Measurements from ENCODE around the gene SERPINB12. TPM values are rescaled to one million over a fixed set of nuclear protein-coding genes. Genes with fewer than 3 reads are reported as not detected.

Gene SERPINB12
- total and polyA plus RNA-seq, 2 of the 4 experiments (the other 2 are of a cell fraction), result not detected

DNA sequence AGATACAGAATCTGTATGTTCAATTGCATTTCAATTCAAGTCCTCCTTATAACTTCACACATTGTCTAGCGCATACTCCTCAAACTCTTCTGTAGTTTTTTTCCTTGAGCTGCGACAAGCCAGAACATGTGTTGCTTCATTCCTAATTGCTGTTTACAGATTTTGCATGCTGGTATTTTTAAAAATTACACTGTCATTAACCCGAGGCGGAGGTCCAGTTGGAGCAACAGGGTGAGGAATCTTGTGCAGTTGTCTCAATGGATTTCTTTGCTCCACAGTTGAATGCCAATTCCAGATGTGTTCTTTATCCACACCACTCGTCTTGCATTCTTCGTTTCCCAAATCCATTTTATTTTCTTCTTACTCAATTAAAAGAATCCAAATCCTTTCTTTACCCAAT, 28.6 kb downstream of the SERPINB12 start:
- Histone ChIP-seq H3K23ac (ENCODE audit: low read depth, low read length) (no peak overlapping the region), H3K27me3 (ENCODE audit: control insufficient read depth, insufficient read depth, low read length) (peaks cover 6% of the 10 kb centered on the region; the same call in 1 of the 2 replicates), H2BK120ac (ENCODE audit: low read depth, low read length) (no peak overlapping the region), H2BK5ac (ENCODE audit: low read depth, low read length, poor library complexity, severe bottlenecking) (no peak overlapping the region), H3K79me1 (ENCODE audit: low read depth in 1 of 2, low read length in 2 of 2) (no peaks in the 10 kb centered on the region), H3K36me3 (ENCODE audit: control insufficient read depth, insufficient read depth, low read length) (no peaks in the 10 kb centered on the region), H3K56ac (ENCODE audit: extremely low read depth, insufficient read depth, low read length) (no peak overlapping the region), H3K4me1 (ENCODE audit: control insufficient read depth, insufficient read depth, low read length) (no peaks in the 10 kb centered on the region), H2AFZ (replicated peaks; ENCODE audit: low read length, poor library complexity) (no peak overlapping the region), H3K4me2 (ENCODE audit: low read depth, low read length) (no peak overlapping the region), H4K5ac (ENCODE audit: low read depth, low read length) (no peak overlapping the region), H2AK5ac (ENCODE audit: low read depth, low read length) (no peak overlapping the region), H3K18ac (ENCODE audit: low read depth, low read length) (no peak overlapping the region), H2AK9ac (replicated peaks; ENCODE audit: low read depth, low read length, poor library complexity) (no peak overlapping the region), H2BK20ac (ENCODE audit: low read depth, low read length) (no peak overlapping the region), H3K27ac (ENCODE audit: insufficient read depth, low read length) (no peak overlapping the region), H3K9me1 (ENCODE audit: insufficient read depth, low read length) (no peaks in the 10 kb centered on the region), H4K20me1 (ENCODE audit: insufficient read depth, low read length) (no peaks in the 10 kb centered on the region), H3K9me3 (ENCODE audit: control insufficient read depth, insufficient read depth, low read length) (no peaks in the 10 kb centered on the region), H3K4me3 (ENCODE audit: insufficient read depth, low read depth, low read length) (no peak overlapping the region), H4K91ac (ENCODE audit: insufficient read depth, low read depth, low read length) (no peak overlapping the region), H3K14ac (replicated peaks; ENCODE audit: low read depth, low read length) (no peak overlapping the region), H2BK15ac (ENCODE audit: low read depth, low read length) (no peak overlapping the region), H3K4ac (ENCODE audit: low read depth, low read length) (no peak overlapping the region), H4K8ac (ENCODE audit: low read depth in 2 of 2, low read length in 2 of 2) (no peak overlapping the region), H3K9ac (ENCODE audit: low read depth, low read length) (no peak overlapping the region)
- TF ChIP-seq USF2 (IDR thresholded peaks at IDR 0.05; ENCODE audit: low read depth, low read length) (no peak), RAD21 (IDR thresholded peaks at IDR 0.05; ENCODE audit: low read length) (no peak), RFX5 (IDR thresholded peaks at IDR 0.05; ENCODE audit: low read depth, low read length) (no peak), MAZ (IDR thresholded peaks at IDR 0.05; ENCODE audit: borderline replicate concordance, low read depth, low read length) (no peak), MXI1 (IDR thresholded peaks at IDR 0.05; ENCODE audit: borderline replicate concordance, low read depth, low read length) (no peak), SMC3 (IDR thresholded peaks at IDR 0.05; ENCODE audit: low read depth, low read length) (no peak), CEBPB (IDR thresholded peaks at IDR 0.05; ENCODE audit: low read depth, low read length) (no peak)
- in situ Hi-C loops (cut with MboI; ENCODE audit: low sequenced_read_pairs), result no loop called here
- no TSS peak for BruUV-seq (replicated peaks)
- no peak for ATAC-seq (ENCODE audit: low read depth)
- intact Hi-C loops (cut with micrococcal nuclease), result no loop called here
- ChIA-PET CTCF (no interaction called here), POLR2A (ENCODE audit: unreplicated experiment) (no interaction called here)
- dilution Hi-C loops (cut with HindIII; ENCODE audit: low sequenced_read_pairs, unreplicated experiment), result no loop called here
- DNase-seq, result no peak
- 100% methylated on average over 2 of the region's 6 CpGs; no CpG with 5 or more reads in 1 of the 2 experiments for WGBS, 2 experiments (ENCODE audit: extremely low coverage in 2 of 2, insufficient read length in 1 of 2)

Measured in IMR-90 (cell line).